Tibial nerve (tissue), 4 donors: ENCODE results near the gene JAG2.

Source experiments
- CTCF ChIP-seq, 5 experiments: fragments of 200-600 bp in 3 of 5; fragments of 450-650 bp in 2 of 5; sonication (generic) in 3 of 5; IDR thresholded peaks; one replicate each; pipeline ENCODE4 v1.5.1; 2016 to 2019; ENCODE audit warnings: antibody characterized with exemption in 5 of 5, mild to moderate bottlenecking in 3 of 5, moderate library complexity in 2 of 5
- EP300 ChIP-seq, 2 donors: sonication (generic); formaldehyde crosslinking; IDR thresholded peaks; one replicate each; pipeline ENCODE4 v1.6.1; 2017; ENCODE audit warnings: antibody characterized with exemption in 2 of 2, mild to moderate bottlenecking in 1 of 2
- POLR2A ChIP-seq, 2 donors: fragments of 450-650 bp; IDR thresholded peaks; one replicate each; pipeline ENCODE4 v1.6.1; 2017; ENCODE audit warnings: antibody characterized with exemption in 2 of 2, mild to moderate bottlenecking in 2 of 2, moderate library complexity in 2 of 2

GRCh38 chr14:105205673-105206208, 37.2 kb upstream of the JAG2 start:
- no peak for TF ChIP-seq POLR2A (IDR thresholded peaks at IDR 0.05)
- no peak for TF ChIP-seq CTCF (IDR thresholded peaks at IDR 0.05)
- TF ChIP-seq EP300 (IDR thresholded peaks at IDR 0.05) = no peak
